Stimulated activated CD8-positive, alpha-beta memory T cell treated with anti-CD3 and anti-CD28 coated beads, Interleukin-15, amount 100 ng/mL, for 48 hours (primary cell): ENCODE results near the gene ERP27.

Experiments
- DNase-seq, 2 donors: peaks; one replicate each; pipeline ENCODE4 v3.0.0-alpha.2; 2020; ENCODE audit warnings: low read depth in 2 of 2

ERP27 gene

DNA sequence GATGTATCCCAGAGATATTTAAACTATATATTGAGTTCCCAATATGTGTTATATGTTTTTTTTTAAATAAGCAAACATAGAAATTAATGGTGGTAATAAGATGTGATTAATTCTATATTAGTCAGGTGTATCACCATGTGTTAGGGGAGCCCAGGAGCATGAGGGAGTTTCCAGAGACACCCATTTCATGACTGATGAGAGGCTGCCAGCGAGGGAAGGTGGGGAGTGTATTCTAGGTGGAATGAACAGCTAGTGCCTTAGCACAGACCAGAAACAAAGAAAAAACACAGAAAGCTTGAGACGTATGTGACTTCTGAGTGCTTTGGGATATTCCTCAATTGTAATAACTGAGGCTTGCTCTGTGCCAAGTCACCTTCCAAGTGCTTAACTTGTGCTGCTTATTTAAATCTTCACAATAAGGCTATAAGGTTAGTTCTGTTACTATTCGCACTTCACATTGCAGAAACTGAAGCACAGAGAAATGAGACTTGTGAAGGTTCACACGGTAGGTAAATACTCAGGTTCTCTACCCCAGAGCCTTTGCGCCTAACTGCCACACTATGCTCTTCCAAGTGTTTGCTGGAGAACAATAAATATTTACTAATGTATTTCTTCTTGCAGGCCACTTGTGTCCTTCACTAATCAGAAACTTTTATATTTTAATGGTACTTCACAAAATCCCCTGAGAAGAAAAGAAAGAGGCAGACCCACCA, 34.8 kb downstream of the ERP27 start:
- DNase-seq = no peak

DNA sequence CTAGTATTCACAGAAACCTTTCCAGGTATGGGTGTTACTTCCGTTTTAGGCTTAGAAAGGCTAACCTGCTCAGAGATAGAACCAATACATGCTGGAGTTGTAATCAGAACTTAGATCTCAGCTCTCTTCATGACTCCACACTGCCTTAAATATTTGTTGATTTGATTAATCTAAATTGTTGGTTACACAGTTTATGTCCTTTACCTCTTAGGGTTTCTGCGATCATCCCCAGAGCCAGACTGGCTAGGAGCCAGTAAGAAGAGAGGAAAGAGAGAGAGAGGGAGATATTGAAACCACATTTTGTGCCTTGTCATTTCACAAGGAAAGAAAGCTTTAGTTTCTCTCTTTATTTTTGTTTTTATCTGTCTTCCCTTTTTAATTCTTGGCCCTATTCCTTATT, 35.9 kb downstream of the ERP27 start:
- no peak for DNase-seq

DNA sequence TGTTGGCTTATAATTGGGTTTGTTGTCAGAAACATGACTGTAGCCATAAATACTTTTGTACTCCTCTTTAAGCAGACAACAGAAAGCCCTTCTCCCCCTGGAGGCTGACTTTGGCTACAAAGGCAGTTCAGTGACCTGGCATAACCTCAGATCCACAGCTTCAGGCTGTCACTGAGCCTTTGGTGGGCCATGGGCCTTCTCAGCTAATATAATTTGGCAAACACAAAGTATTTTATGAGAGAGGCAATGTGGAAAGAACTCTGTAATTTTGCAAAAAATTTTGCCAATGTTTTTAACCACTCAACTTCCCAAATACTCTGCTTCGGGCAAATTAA, 37.1 kb downstream of the ERP27 start:
- DNase-seq = no peak

DNA sequence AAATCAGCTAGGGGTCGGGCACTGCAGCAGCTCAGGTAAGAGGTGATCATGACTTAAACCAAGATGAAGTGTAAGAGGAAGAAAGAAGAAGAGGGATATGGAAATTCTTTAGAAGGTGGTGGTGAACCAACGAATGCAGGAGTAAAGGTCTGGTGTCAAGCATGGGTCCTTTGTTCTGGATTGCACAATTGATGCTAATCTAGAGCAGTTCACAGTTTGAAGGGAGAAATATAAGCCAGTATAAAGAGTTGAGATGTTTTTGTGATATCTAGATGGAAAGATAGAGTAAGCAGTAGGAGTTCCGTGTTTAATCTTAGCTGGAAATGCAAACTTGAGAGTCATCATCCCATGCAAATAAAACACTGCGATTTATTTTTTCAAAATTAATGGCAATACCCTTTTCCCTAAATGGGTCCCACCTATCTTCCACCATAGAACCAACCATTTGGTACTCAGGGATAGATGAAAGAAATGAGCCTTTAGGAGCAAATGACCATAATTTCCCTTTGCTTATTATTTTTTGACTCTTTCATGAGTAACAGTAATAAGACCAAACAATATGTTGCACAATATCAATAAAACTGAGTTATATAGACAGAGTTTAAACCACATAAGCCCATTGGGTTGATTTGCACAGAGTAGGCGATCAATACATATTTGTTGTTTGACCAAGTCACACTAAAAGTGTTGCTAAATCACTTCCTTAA, 37.7 kb downstream of the ERP27 start:
- DNase-seq = no peak

DNA sequence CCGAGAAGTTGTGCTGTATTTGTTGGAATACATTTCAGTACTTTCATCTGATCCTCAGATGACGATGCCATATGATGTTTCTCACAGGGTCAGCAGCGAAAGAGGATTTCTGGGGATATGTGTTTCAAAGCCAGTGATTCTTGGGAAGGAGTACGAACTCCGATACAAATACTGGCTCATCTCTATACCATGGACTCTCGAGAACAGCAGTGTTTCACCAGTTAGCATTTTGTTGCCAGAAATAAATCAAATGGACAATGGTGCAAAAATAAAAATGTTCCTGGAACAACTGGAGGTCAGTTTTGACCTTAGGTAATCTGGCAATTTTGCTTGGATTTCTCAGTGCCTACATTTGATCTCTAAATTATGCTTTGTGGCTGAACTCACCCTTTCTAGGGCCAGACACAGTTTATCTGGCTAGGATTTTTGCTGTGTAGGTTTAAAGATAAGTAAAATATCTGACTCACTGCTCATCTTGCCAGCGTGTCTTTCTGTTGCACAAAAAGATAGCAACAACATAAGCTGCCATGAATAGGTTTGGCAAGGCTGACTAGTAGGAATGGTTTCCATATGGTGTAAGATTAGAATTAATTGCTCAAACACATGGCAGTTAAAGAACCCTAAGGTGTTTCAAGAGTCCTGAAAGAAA, 41.7 kb downstream of the ERP27 start:
- no peak for DNase-seq

DNA sequence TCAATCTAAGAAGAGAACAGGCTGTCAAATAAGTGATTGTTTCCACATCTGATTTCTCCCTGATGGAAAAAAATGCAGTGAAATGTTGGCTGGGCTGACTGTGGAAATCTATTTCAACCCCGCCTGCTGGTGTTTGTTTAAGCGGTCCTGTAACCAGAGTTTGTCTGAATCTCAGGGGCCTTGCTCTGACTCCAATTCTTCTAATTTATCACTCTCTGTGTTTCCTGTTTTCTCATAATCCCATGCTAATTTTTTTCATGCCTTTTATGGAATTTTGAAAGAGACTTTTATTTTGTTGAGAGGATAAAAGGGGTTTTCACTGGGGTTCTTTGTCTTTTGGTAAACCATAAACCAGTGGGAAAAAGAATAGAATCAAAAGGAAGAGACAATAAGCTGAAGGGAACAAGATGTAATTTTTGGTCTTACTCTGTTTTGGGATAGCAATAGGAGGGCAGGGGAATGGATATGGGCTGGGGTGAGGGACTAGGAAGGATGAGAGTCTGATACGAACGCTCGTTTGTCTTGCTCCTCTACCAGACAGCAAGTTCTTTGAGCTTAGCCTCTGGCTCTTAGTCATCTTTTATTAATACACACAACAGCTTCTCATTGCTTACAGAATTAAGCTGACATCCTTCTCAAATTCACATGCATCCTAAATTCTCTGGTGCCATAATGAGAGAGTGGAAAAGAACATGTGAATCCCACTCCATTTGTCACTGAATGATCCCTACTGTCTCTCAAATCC, 44.7 kb downstream of the ERP27 start:
- no peak for DNase-seq

DNA sequence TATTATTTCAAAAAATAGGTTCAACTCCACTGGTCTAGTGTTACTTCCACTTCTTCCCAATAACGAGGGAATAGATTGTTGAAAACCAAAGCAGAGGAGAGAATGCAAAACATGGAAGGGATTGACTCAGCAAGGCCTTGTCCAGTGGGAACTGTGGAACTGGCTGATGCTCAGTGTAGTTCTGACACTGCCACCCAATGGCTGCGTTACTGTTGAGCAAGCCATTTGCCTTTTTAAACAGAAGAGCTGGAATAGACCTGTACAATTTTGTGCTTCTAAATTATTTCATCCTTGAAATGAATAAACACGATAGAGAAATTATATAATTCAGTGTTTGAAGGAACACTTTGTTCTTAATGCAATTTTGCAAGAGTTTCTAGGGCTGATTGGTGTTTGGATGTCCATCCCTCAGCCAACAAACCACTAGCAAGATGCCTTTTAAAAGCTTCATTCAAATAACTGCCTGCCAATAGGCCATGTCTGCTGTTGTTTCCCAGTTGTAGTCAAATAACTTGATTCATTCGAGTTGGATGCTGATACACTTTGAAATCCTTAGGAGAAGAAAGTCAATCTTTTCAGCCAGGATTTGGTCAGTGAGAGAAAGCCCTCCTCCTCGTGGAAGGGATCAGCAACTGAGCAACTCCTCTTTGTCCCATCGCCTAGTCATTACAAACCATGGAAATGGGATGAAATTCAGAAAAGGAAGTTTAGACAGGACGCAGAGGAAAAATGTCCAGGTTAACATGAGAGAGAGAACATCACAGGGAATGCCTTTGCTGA, 45.4 kb downstream of the ERP27 start:
- no peak for DNase-seq

DNA sequence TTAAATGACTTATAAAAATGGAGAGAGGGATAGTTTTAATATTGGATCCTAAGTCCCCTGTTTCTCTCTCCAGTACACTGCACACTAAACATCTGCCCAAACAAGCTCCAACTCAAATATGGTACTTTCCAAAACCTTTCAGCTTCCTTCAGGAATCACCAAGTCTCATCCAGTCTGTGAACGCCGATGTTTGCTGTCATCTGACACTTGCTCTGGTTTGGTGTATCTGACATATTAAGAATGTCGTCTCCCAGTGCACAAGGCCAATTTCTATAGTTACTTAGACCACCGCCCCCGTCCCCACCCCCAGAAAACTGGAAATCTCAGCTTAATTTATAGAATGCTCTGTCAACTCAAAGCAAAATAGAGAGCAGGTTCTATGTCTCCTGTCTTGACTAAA, 47.6 kb downstream of the ERP27 start:
- no peak for DNase-seq

DNA sequence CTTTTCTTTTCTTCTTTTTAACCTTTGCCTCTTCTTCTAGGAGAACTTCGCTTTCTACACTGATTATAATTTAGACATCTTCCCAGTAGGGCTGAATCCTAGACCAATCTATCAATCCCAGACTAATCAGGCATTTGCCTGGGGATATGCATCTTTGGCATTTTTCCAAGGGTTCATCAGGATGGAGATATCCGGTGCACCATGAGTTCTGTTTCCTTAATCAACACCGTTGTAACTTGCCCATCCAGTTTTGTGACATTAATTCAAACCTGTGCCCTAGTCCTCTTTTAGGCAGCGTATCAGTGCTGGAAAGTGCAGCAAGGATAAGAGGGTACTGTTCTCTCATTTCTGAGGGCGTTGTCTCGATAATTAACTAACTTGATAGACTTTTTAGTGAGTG, 52.1 kb downstream of the ERP27 start:
- no peak for DNase-seq

DNA sequence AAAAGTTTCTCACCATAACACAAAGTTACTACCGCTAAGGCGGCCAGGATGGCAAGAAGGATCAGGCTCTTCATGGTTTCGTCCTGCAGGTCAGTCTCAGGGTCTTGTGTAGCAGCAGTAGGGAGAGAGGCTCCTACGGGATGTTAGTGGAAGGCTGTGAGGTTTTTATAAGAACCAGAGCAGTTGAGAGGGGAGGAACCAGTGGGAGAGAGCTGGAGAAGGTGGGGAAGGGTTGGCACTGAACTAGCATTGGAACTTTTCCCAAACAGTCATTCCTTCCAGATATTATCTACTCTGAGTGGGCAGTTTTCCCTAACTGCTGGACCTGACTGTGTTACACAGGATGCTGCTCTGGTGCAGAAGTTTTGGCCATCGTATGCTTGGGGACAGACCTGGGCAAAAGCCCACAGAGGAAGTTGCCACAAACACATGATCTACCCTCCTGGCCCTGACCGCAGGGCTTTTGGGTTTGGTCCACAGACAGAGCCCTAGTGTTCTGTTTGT, 52.6 kb downstream of the ERP27 start, which contains the start of gene MGP:
TSS of gene MGP (minus strand) at position 137 of the 504 bp plus-strand sequence. CDS start at position 74, 63 bp downstream.
- no peak for DNase-seq

DNA sequence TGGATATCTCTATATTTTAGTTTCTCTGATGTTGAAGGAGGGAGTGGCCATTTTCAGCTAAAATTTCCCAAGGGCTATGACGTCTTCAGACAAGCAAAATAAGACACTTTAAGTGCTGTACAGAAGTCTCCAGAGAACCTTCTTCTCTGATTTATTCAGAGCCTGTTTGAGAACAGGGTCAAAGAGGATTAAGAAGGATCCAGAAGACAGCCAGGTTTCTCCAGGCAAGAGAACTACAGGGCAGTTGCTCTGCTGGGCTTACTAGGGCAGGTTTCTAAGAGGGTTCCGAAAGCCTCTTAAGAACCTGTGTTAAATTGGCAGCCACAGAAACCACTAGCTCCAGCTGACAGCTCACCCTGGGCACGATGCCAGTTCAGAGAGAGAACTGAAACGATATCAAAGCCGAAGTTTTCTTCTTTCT, 53.9 kb downstream of the ERP27 start:
- peak; percentile 48 to 60 for DNase-seq

DNA sequence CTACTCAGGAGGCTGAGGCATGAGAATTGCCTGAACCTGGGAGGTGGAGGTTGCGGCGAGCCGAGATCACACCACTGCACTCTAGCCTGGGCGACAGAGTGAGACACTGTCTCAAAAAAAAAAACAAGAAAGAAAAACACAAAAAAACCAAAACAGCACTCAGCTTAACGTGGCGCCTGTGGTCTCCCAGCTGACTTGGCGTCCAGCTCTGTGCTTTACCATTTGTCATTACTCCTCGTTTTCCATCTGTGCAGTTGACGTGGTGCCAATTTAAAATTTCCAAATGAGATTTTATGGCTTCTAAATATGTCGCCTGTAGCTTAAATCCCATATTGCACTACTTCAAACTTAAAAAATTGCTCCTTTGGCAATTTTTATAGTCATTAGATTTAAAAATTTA, 54.7 kb downstream of the ERP27 start:
- no peak for DNase-seq

DNA sequence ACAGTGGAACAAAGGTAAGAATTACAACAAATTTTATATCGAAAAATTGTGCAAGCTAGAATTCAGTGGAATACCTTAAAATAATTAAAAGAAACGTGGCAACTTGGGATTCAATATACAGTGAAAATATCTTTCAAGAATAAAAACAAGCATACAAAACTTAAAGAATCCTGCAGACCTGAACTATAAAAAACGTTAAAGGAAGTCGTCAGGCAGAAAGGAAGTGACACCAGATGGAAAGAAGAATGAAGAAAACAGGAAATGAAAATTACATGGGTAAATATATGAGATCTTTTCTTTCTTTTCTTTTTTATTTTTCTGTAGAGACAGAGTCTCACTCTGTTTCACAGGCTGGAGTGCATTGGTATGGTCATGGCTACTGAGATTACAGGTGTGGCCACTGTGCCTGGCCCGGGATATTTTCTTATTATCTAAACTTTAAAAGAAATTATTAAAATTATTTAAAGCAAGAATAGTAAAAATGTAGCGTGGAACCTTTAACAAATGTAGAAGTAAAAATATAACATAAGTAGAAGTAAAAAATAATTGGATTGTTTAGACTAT, 57.4 kb downstream of the ERP27 start:
- no peak for DNase-seq

DNA sequence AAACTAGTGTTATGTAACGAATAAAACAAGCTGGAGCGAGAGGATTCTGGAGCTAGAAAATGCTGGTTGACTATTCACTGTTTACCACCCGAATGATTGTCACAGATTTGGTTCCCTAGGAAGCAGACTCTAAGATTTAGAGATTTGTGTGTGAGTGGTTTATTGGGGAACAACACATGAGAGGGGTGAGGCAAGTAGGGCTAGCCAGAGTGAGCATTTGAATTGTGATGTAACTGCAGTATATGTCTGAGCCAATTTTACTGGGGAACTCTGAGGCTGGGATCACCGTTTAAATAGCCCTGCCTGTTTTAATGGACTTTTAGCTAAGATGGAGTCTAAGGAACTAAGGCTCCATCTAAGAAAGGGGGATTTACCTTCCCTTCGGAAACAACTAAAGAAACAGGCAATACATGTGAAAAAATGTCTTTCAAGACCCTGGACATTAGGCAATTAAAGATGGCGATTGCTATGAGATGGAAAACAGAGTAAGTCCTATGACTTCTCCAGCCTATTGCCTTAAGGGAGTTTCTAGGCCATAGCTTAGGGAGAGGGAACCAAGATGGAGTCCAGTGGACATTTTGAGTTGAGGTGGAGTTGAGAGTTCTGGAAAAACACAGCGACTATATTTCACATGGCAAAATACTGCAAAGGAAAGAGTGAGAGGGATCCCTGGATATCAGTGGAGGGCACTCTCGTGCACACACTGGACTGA, 59.0 kb downstream of the ERP27 start:
- no peak for DNase-seq

DNA sequence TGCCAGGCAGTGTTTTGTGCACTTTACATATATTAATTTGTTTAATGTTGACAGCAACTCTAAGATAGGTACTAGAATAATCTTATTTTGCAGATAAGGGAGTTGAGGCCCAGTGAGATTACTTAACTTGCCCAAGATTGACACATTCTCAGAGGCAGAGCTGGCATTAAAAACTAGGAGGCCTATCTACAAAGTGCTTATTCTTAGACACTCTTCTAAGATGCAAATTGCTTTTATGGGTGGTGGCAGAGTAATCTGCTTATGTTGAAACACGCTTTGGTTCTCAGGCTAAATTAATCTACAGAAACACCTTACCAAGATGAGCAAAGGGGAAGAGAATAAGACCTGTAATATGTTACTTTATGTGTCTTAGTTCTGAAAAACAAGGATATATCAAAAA, 59.8 kb downstream of the ERP27 start:
- no peak for DNase-seq

DNA sequence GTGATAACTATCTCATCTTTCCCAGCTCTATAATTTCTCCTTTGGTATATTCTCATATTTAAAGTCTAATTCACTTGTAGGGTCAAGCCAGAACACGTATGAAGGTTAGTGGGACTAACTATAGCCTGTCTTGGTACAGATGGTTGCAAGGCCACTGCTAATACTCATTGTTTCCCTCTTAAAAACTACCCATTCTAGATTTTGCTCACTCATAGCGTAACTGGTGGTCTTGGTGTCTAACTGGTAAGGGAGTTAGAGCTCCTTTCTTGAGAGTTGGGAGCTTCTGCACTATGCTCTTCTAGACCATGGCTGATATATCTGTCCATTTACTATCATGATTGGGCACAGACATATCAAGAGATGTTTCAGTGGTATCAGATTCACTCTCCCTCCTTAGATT, 61.5 kb downstream of the ERP27 start:
- no peak for DNase-seq

DNA sequence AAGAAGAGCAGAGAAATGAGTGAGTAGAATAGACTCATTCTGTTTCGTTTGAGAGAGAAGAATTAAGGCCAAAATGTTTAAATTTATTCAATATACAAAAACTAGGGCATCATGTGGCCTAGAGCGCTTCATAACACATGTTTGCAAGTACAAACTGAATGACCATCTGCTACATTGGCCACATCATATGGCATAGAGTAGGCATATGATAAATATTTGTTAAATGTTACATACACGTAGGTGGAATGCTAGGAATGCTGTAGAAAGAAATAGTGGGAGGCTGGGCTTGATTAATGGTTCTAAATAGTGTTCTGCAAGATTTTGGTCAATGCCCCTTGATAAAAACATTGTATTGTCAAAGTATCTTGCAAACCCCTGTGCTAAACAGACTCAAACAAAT, 63.5 kb downstream of the ERP27 start:
- no peak for DNase-seq

DNA sequence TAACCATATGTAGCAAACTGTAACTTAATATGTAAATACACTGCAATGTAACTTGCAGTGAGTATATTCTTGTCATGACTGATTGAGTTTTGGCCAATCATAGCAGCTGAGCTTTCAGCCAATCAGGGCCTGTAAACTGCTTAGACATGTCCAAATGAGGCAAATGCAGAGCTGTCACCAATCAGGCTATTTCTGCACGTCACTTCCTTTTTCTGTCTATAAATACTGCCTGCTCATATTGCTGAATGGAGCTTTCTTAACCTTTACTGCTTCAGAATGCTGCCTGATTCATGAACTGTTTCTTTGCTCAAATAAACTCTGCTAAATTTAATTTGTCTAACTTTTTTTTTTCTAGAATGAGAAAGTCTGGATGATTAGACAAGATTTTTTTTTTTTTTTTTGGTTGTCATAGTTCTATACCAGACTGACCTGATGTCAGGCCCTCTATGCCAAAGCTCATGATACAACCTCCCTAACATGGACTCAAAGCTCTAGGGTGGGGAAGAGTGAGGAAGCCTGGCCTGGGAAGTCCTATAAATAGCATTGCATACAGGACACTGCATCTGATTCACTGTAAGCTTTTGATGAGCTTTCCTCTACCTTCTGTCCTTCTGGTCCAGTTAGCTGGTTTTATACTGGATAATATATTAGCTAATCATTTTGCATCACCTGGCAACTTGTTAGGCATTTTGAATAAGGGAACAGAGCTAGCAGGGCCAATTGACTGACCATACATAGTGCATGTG, 64.7 kb downstream of the ERP27 start:
- no peak for DNase-seq

DNA sequence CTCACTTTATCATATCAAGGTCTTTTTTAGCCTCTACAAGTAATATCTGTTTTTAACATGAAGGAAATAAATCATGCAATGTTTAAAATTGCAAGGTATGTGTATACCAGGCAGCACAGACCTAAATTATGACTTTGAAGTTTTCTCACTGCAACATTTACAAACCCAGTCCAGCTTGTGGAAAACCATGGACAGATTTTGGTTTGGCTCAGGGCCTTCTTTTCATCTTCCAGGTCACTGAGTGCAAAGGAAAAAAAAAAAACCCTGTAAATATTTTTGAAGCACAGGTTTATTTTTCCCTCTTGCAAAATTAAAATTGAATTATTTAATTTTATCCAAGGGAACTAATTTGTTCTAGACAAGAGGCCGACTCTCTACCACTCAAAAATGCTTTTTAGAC, 66.5 kb downstream of the ERP27 start:
- no peak for DNase-seq

DNA sequence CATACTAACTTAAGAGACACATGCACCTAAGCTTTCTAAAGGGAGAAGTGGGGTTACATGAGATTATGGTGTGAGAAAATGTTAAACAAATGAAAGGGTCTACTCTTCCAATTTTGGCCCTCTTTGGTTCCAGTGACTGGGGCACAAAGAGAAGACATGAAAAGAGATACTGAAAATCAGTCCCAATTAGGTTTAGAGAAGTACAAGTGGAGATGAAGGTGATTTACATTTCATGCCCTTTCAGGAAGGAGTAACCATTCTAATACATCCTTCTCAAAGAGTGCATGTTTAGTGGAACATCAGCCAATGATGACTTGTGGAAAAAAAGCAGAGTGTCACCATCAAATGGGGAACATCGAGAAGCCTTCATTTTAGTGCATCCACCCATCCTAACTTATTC, 67.1 kb downstream of the ERP27 start:
- DNase-seq = no peak
